B cell (primary cell): ENCODE measurements around the gene CD40. TPM values are rescaled to one million over a fixed set of nuclear protein-coding genes. Genes with fewer than 3 reads are reported as not detected.

Source experiments
- ATAC-seq: fragments of 200-7000 bp; cut with Tn5 transposase; one replicate; pipeline ENCODE4 v1.10.0; 2021; ENCODE audit warnings: low read depth, mild to moderate bottlenecking, moderate number of reproducible peaks, moderate library complexity
- CTCF ChIA-PET: fragments of 350-600 bp; sonication (Branson Sonifier 250); formaldehyde crosslinking; loops from one replicate; lab custom pipeline; 2021; ENCODE audit warnings: antibody characterized with exemption, inconsistent platforms; lab: Charles Lee
- POLR2A ChIA-PET: fragments of 350-600 bp; sonication (Branson Sonifier 250); formaldehyde crosslinking; loops from one replicate; lab custom pipeline; 2021; ENCODE audit warnings: antibody characterized with exemption; lab: Charles Lee
- DNase-seq: peaks from one replicate; pipeline ENCODE4 v3.0.0; 2013
- H2AFZ ChIP-seq: 2 replicates; pipeline ENCODE4 v1.6.1; 2012; ENCODE audit warnings: mild to moderate bottlenecking, low read depth, low read length; ENCODE audit not compliant: insufficient read depth, poor library complexity, severe bottlenecking
- H3K27ac ChIP-seq, 2 donors: 1 replicate in 1 of 2; 2 replicates in 1 of 2; pipeline ENCODE4 v1.5.1; 2012 to 2013; ENCODE audit warnings: low read length in 2 of 2, mild to moderate bottlenecking in 2 of 2, moderate library complexity in 1 of 2
- H3K27me3 ChIP-seq, 4 experiments: fragments of 200-600 bp in 1 of 4; sonication (generic) in 1 of 4; replicated peaks in 1 of 4; 1 replicate in 2 of 4; 2 replicates in 2 of 4; pipeline versions ENCODE4 v1.6.1 to v1.7.0; 2013 to 2016; ENCODE audit warnings: low read length in 3 of 4, mild to moderate bottlenecking in 2 of 4, mixed read lengths in 1 of 4, moderate library complexity in 1 of 4; ENCODE audit not compliant: insufficient read depth in 4 of 4, control insufficient read depth in 3 of 4; ENCODE audit errors: control extremely low read depth in 1 of 4
- H3K36me3 ChIP-seq, 2 experiments: replicated peaks in 1 of 2; 1 replicate in 1 of 2; 2 replicates in 1 of 2; pipeline versions ENCODE4 v1.6.1 to v1.7.1; 2013; ENCODE audit warnings: low read length in 1 of 2; ENCODE audit not compliant: insufficient read depth in 2 of 2, control insufficient read depth in 1 of 2; ENCODE audit errors: control extremely low read depth in 1 of 2, extremely low read depth in 1 of 2
- H3K4me1 ChIP-seq, 2 donors: fragments of 200-600 bp in 1 of 2; sonication (generic) in 1 of 2; 1 replicate in 1 of 2; 2 replicates in 1 of 2; pipeline versions ENCODE4 v1.5.1 to v1.6.1; 2013 to 2017; ENCODE audit warnings: low read length in 2 of 2; ENCODE audit not compliant: control insufficient read depth in 2 of 2, insufficient read depth in 2 of 2
- H3K4me2 ChIP-seq: replicated peaks from 2 replicates; pipeline ENCODE3; 2012; ENCODE audit warnings: mild to moderate bottlenecking, low read depth, low read length; ENCODE audit not compliant: poor library complexity, severe bottlenecking
- H3K4me3 ChIP-seq, 5 experiments: fragments of 200-600 bp in 1 of 5; sonication (generic) in 1 of 5; 1 replicate in 3 of 5; 2 replicates in 2 of 5; pipeline versions ENCODE4 v1.5.1 to v1.7.0; 2011 to 2016; ENCODE audit warnings: low read length in 4 of 5, mild to moderate bottlenecking in 4 of 5, low read depth in 2 of 5, control low read depth in 1 of 5, moderate library complexity in 1 of 5; ENCODE audit not compliant: insufficient read depth in 1 of 5; ENCODE audit errors: control extremely low read depth in 1 of 5, extremely low read depth in 1 of 5
- H3K79me2 ChIP-seq: fragments of 200-600 bp; sonication (generic); one replicate; pipeline ENCODE4 v1.6.0; 2016; ENCODE audit warnings: low read length; ENCODE audit not compliant: control insufficient read depth, insufficient read depth
- H3K9ac ChIP-seq: fragments of 200-600 bp; sonication (generic); 2 replicates; pipeline ENCODE4 v1.6.1; 2017; ENCODE audit warnings: mild to moderate bottlenecking, low read length, moderate library complexity
- H3K9me3 ChIP-seq, 3 donors: one replicate each; pipeline versions ENCODE4 v1.6.1 to v1.7.1; 2013; ENCODE audit warnings: low read length in 2 of 3; ENCODE audit not compliant: control insufficient read depth in 2 of 3, insufficient read depth in 1 of 3; ENCODE audit errors: control extremely low read depth in 1 of 3
- H4K20me1 ChIP-seq: 2 replicates; pipeline ENCODE4 v1.6.0; 2012; ENCODE audit warnings: mild to moderate bottlenecking, low read length; ENCODE audit not compliant: insufficient read depth, control insufficient read depth, poor library complexity, severe bottlenecking
- H3K27ac Mint-ChIP-seq: one replicate; pipeline ENCODE4 v1.8.0; 2021; ENCODE audit warnings: mixed read lengths
- H3K27me3 Mint-ChIP-seq: one replicate; pipeline ENCODE4 v1.8.0; 2021; ENCODE audit warnings: mixed read lengths
- H3K4me1 Mint-ChIP-seq: one replicate; pipeline ENCODE4 v1.8.0; 2021; ENCODE audit warnings: mixed read lengths
- H3K4me3 Mint-ChIP-seq: one replicate; pipeline ENCODE4 v1.8.0; 2021; ENCODE audit warnings: mixed read lengths
- H3K9me3 Mint-ChIP-seq: one replicate; pipeline ENCODE4 v1.8.0; 2022; ENCODE audit warnings: mixed read lengths; ENCODE audit not compliant: insufficient read depth
- CTCF ChIP-seq: fragments of 200-600 bp; IDR thresholded peaks from one replicate; pipeline ENCODE4 v1.8.0; 2022; ENCODE audit warnings: antibody characterized with exemption, mild to moderate bottlenecking
- EZH2 ChIP-seq: IDR thresholded peaks from 2 replicates; pipeline ENCODE4 v1.6.1; 2012; ENCODE audit warnings: borderline replicate concordance, low read depth, mild to moderate bottlenecking, moderate library complexity, low read length; ENCODE audit not compliant: insufficient read depth, poor library complexity, severe bottlenecking
- WGBS: methylation state at CpG from one replicate; pipeline ENCODE4 v1.1.5; 2013; ENCODE audit warnings: missing lambda C conversion rate; ENCODE audit not compliant: insufficient coverage; 5-methylcytosine and 5-hydroxymethylcytosine counted together
- intact Hi-C: fragments of 100-400 bp; cut with micrococcal nuclease; formaldehyde crosslinking; loops from one replicate; pipeline ENCODE4 v1.10.0; 2022
- polyA plus RNA-seq: library from polyadenylated mRNA; depleted of rRNA; stranded (reverse); fragments of >200 nt; gene quantifications from 2 replicates; pipeline ENCODE4 v1.2.3, GENCODE V29; 2012
- total RNA-seq, 2 donors: library from RNA; stranded (reverse); fragments of 120-200 nt in 1 of 2; gene quantifications; 1 replicate in 1 of 2; 2 replicates in 1 of 2; pipeline versions ENCODE4 v1.2.3 to v1.2.4, GENCODE V29; 2013 to 2022

Gene CD40
- total and polyA plus RNA-seq, 2 donors (not counting 1 experiment from before 2014, with no cell fraction given), result 210 to 215 TPM

DNA sequence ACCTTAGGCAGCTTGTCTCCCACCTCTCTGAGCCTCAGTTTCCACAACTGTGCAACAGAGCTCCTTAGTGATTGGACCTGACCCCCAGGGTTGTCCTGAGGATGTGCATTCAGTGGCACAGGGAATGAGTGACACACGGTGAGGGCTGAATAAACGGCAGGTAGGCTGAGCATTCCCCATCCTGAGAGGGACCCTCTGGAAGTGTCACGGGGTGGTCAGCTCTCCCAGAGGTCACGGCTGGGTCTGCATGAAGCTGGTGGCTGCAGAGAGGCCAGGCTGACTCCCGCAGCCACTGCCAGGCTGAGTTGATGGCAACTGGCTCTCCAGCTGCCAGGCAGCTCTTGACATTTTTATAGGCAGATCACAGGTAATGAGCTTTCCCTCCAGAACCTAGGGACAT lies 42.5 kb downstream of the CD40 start:
- no peak for TF ChIP-seq CTCF
- no peak for TF ChIP-seq EZH2
- Histone ChIP-seq H2AFZ (no peak overlapping the region), H3K4me3 (no peak overlapping the region), H3K9me3 (no peaks in the 10 kb centered on the region), H3K79me2 (no peaks in the 10 kb centered on the region), H3K4me1 (no peaks in the 10 kb centered on the region), H3K27me3 (peaks cover 0 to 21% (median 0%) of the 10 kb centered on the region in 4 experiments), H3K36me3 (no peaks in the 10 kb centered on the region), H3K4me2 (no peak overlapping the region), H3K27ac (no peak overlapping the region), H4K20me1 (no peaks in the 10 kb centered on the region), H3K9ac (no peak overlapping the region)
- Mint-ChIP-seq H3K4me3 (no peak overlapping the region), H3K27ac (no peak overlapping the region), H3K4me1 (no peaks in the 10 kb centered on the region), H3K27me3 (peaks cover 56% of the 10 kb centered on the region), H3K9me3 (no peaks in the 10 kb centered on the region)
- ChIA-PET POLR2A (no interaction called here), CTCF (interaction anchor here (1.1 kb wide), 1 partner anchor 14 kb away, joined by 5 read pairs; no protein-coding TSS in a partner anchor)
- ATAC-seq (no peak), DNase-seq (no peak)
- intact Hi-C loops, result no loop called here
- 83% methylated on average over 5 of the region's 5 CpGs for WGBS

GRCh38 chr20:46161921-46162320 lies 43.8 kb downstream of the CD40 start:
- no peak for ATAC-seq
- H2AFZ ChIP-seq, result no peak overlapping the region
- Mint-ChIP-seq H3K4me1 (no peaks in the 10 kb centered on the region), H3K27ac (no peak overlapping the region), H3K9me3 (no peaks in the 10 kb centered on the region), H3K4me3 (no peak overlapping the region), H3K27me3 (peaks cover 65% of the 10 kb centered on the region)
- WGBS, result 100% methylated on average over 1 of the region's 1 CpG
- intact Hi-C loops, result no loop called here
- ChIA-PET POLR2A (no interaction called here), CTCF (interaction anchor here (0.6 to 0.8 kb wide), 2 partner anchors 67 to 173 kb away, joined by 3 read pairs; no protein-coding TSS in a partner anchor)
- H3K79me2 ChIP-seq, result no peaks in the 10 kb centered on the region
- H3K27me3 ChIP-seq, result peaks cover 0 to 26% (median 2%) of the 10 kb centered on the region in 4 experiments
- H3K4me1 ChIP-seq, result no peaks in the 10 kb centered on the region
- no peak overlapping the region for H3K27ac ChIP-seq
- no peak overlapping the region for H3K4me2 ChIP-seq
- peaks cover 0 to under 1% (median under 1%) of the 10 kb centered on the region in 3 donors for H3K9me3 ChIP-seq
- no peaks in the 10 kb centered on the region for H4K20me1 ChIP-seq
- no peak for TF ChIP-seq CTCF
- TF ChIP-seq EZH2, result no peak
- H3K4me3 ChIP-seq, result no peak overlapping the region
- no peak overlapping the region for H3K9ac ChIP-seq
- DNase-seq, result no peak
- H3K36me3 ChIP-seq, result no peaks in the 10 kb centered on the region
